ENCODE results near the gene RANBP1. TPM values are rescaled to one million over a fixed set of nuclear protein-coding genes. Genes with fewer than 3 reads are reported as not detected.

RANBP1 gene
- total RNA-seq, 1 experiment from 2014 or later: 509 TPM

DNA sequence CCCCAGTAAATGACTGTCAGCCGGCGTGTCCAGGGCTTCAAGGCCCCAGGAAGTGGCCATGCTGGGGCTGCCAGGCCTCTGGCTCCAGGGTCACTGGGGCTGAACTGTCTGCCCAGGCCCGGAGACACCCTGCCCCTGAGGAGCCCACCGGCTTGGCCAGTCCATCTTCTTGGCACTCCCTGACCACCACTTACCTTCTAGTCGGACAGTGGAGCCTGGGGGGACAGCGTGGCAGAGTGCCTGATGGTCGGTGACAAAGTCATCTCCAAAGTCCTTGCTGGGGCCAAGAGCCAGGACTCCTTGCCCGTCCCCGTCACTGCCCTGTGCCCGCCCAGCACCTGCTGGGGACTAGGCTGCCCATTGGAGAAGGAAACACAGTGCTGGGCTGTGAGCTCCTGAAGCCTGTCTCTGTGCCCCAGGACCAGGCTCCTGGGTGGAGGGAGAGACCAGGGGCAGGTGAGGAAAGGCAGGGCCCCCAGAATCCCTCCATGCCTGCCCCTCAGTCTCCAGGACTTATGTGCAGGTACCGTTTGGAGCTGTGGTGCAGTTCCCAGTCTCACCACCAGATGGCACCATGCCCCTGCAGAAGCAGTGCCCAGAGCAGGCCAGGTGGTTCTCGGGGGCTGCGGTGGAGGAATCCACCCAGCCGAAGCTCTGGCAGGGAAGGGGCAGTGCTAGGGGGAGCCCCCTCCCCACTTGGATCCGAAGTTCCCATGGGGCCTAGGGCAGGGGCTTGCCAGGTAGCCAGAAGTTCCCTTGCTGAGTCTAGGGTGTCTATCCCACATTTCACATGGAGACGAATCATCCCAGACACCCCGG, 40.9 kb downstream of the RANBP1 start:
- BruUV-seq (replicated peaks): no TSS peak
- Histone ChIP-seq H3K27ac (ENCODE audit: low read depth, low read length, poor library complexity, severe bottlenecking) (no peak overlapping the region), H3K9me3 (ENCODE audit: low read depth, low read length, poor library complexity, severe bottlenecking) (no peaks in the 10 kb centered on the region), H3K4me3 (ENCODE audit: low read depth, low read length, poor library complexity, severe bottlenecking) (no peak overlapping the region), H3K36me3 (ENCODE audit: insufficient read depth, low read length, poor library complexity, severe bottlenecking) (no peaks in the 10 kb centered on the region), H3K4me1 (ENCODE audit: insufficient read depth, low read length, poor library complexity, severe bottlenecking) (no peaks in the 10 kb centered on the region), H3K27me3 (replicated peaks; ENCODE audit: insufficient read depth, low read depth, low read length, poor library complexity) (no peaks in the 10 kb centered on the region)
- DNase-seq (ENCODE audit: low spot score): peak; percentile 81
- intact Hi-C loops (cut with micrococcal nuclease; ENCODE audit: unreplicated experiment): loop anchor here (1.0 kb wide), 3 partner anchors 111 to 299 kb away; partner anchors contain the start of gene RTN4R
- TF ChIP-seq EZH2 (IDR thresholded peaks at IDR 0.05; ENCODE audit: borderline replicate concordance, low read depth, low read length, poor library complexity, severe bottlenecking): no peak
- TF ChIP-seq, protein P1, sequence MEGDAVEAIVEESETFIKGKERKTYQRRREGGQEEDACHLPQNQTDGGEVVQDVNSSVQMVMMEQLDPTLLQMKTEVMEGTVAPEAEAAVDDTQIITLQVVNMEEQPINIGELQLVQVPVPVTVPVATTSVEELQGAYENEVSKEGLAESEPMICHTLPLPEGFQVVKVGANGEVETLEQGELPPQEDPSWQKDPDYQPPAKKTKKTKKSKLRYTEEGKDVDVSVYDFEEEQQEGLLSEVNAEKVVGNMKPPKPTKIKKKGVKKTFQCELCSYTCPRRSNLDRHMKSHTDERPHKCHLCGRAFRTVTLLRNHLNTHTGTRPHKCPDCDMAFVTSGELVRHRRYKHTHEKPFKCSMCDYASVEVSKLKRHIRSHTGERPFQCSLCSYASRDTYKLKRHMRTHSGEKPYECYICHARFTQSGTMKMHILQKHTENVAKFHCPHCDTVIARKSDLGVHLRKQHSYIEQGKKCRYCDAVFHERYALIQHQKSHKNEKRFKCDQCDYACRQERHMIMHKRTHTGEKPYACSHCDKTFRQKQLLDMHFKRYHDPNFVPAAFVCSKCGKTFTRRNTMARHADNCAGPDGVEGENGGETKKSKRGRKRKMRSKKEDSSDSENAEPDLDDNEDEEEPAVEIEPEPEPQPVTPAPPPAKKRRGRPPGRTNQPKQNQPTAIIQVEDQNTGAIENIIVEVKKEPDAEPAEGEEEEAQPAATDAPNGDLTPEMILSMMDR (conservative IDR thresholded peaks at IDR 0.05; ENCODE audit: low read depth, low read length): peak; percentile 97
- CTCF ChIA-PET: interaction anchor here (1.0 to 1.1 kb wide), 5 partner anchors 82 to 300 kb away, joined by 3 to 7 read pairs (median 6); no protein-coding TSS in a partner anchor
- POLR2A ChIA-PET (ENCODE audit: low non-redundant PET): no interaction called here

DNA sequence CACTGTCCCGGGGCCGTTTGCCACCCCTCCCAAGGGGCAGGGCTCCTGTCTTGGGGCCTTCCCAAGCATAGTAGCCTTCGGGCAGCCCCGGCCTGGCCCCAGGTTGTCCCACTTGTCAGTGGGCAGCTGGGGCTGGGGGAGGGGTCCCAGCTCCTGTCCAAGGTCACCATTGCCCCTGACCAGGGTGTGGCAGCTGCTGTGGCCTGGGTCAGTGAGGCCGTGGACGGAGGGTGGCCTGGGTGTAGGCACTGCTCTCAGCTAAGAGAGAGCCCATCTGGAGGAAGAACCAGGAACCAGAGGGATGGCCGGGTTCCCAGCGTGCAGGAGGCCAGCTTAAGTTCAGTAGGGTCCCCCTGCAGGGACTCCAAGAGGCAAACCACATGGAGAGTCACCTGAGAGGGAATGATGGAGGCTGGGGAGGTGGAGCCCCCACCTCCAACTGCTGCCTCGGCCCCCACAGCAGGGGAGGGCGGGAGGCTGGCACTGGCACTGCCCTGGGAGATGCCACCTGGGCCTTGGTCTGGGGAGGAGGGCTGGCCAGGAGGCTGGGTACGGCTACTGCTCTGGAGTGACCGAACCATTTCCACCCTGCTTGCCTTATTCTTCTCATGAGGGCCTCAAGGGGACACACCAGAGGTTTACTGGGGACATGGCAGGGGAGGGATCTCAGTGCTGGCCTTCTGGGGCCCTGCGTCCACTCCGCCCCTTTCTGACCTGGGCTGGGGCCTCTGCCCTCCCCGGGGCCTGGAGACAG, 41.7 kb downstream of the RANBP1 start:
- CTCF ChIA-PET: interaction anchor here (1.0 to 1.1 kb wide), 5 partner anchors 81 to 299 kb away, joined by 3 to 7 read pairs (median 6); no protein-coding TSS in a partner anchor
- Histone ChIP-seq H3K27me3 (replicated peaks; ENCODE audit: insufficient read depth, low read depth, low read length, poor library complexity) (no peaks in the 10 kb centered on the region), H3K4me3 (ENCODE audit: low read depth, low read length, poor library complexity, severe bottlenecking) (no peak overlapping the region), H3K36me3 (ENCODE audit: insufficient read depth, low read length, poor library complexity, severe bottlenecking) (no peaks in the 10 kb centered on the region), H3K4me1 (ENCODE audit: insufficient read depth, low read length, poor library complexity, severe bottlenecking) (no peaks in the 10 kb centered on the region), H3K27ac (ENCODE audit: low read depth, low read length, poor library complexity, severe bottlenecking) (no peak overlapping the region), H3K9me3 (ENCODE audit: low read depth, low read length, poor library complexity, severe bottlenecking) (no peaks in the 10 kb centered on the region)
- DNase-seq (ENCODE audit: low spot score): no peak
- intact Hi-C loops (cut with micrococcal nuclease; ENCODE audit: unreplicated experiment): loop anchor here (1.0 kb wide), 3 partner anchors 111 to 299 kb away; partner anchors contain the start of gene RTN4R
- POLR2A ChIA-PET (ENCODE audit: low non-redundant PET): no interaction called here
- TF ChIP-seq, protein P1 (conservative IDR thresholded peaks at IDR 0.05; ENCODE audit: low read depth, low read length): no peak
- TF ChIP-seq EZH2 (IDR thresholded peaks at IDR 0.05; ENCODE audit: borderline replicate concordance, low read depth, low read length, poor library complexity, severe bottlenecking): no peak
- BruUV-seq (replicated peaks): no TSS peak

DNA sequence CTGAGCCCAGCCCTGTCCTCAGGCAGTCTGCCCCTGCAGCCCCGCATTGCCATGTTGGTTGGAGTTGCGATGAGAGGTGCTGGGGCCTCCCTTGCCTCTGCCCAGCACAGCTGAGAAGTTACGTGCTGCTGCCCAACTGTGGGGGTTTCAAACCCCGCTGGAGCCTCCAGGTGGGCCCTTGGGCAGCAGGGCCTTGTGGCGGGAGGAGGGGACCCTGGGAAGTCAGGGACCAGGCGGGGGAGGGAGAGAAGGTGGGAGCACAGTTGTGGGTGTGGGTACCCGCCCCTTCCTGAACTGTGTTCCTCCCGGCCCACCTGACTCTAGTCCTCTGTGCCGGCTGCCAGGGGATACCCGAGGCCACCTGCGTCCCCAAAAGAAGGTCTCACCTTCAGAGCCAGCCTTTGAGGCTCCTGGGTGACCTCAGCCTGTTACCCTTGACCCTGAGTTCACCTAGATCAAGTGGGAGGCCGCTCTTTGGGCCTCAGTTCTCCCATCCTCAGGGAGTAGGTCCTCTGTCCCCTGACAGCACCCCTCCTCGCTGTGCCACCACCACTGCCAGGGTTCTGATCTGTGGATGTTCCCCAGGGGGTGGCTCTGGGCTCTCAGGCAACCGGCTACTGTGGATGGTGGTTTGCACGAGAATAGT, 42.6 kb downstream of the RANBP1 start:
- H3K4me1 ChIP-seq (ENCODE audit: insufficient read depth, low read length, poor library complexity, severe bottlenecking): no peaks in the 10 kb centered on the region
- H3K36me3 ChIP-seq (ENCODE audit: insufficient read depth, low read length, poor library complexity, severe bottlenecking): no peaks in the 10 kb centered on the region
- H3K9me3 ChIP-seq (ENCODE audit: low read depth, low read length, poor library complexity, severe bottlenecking): no peaks in the 10 kb centered on the region
- CTCF ChIA-PET: no interaction called here
- TF ChIP-seq, protein P1 (conservative IDR thresholded peaks at IDR 0.05; ENCODE audit: low read depth, low read length): no peak
- no peak for TF ChIP-seq EZH2 (IDR thresholded peaks at IDR 0.05; ENCODE audit: borderline replicate concordance, low read depth, low read length, poor library complexity, severe bottlenecking)
- DNase-seq (ENCODE audit: low spot score): no peak
- POLR2A ChIA-PET (ENCODE audit: low non-redundant PET): no interaction called here
- no TSS peak for BruUV-seq (replicated peaks)
- intact Hi-C loops (cut with micrococcal nuclease; ENCODE audit: unreplicated experiment): no loop called here
- no peak overlapping the region for H3K27ac ChIP-seq (ENCODE audit: low read depth, low read length, poor library complexity, severe bottlenecking)
- no peaks in the 10 kb centered on the region for H3K27me3 ChIP-seq (replicated peaks; ENCODE audit: insufficient read depth, low read depth, low read length, poor library complexity)
- H3K4me3 ChIP-seq (ENCODE audit: low read depth, low read length, poor library complexity, severe bottlenecking): no peak overlapping the region

Data from A673 (cell line).